Endometrial microvascular endothelial cells (primary cell): ENCODE data around the gene SORBS1. TPM values are rescaled to one million over a fixed set of nuclear protein-coding genes. Genes with fewer than 3 reads are reported as not detected.

Experiments used
- total RNA-seq: library from RNA; depleted of rRNA; stranded (reverse); fragments of >200 nt; gene quantifications from one replicate; pipeline ENCODE4 v1.2.3, GENCODE V29; 2015; ENCODE audit errors: inconsistent ontology term

SORBS1 gene
- total RNA-seq, 1 donor from 2014 or later = 4.5 TPM

Other genes with a start within 250 kb of the SORBS1 start
- gene ALDH18A1, start 95.3 kb upstream of the SORBS1 start, total RNA-seq = 90.6 TPM
- 59.9 TPM for gene TCTN3, start 132.6 kb upstream of the SORBS1 start, total RNA-seq
- 10.7 TPM for gene ENTPD1, start 194.8 kb upstream of the SORBS1 start, total RNA-seq